SK-N-SH (cell line): ENCODE data around the gene RIPPLY3. TPM values are rescaled to one million over a fixed set of nuclear protein-coding genes. Genes with fewer than 3 reads are reported as not detected.

ENCODE experiments used
- CTCF ChIA-PET: fragments of 300-600, 350-600 bp; formaldehyde crosslinking; extraction: SDS; loops from one replicate; lab custom pipeline; 2021; lab: Yijun Ruan, JAX
- POLR2A ChIA-PET: fragments of 350-600 bp; sonication (Branson Sonifier 250); formaldehyde crosslinking; extraction: SDS; loops from one replicate; lab custom pipeline; 2020; ENCODE audit warnings: antibody characterized with exemption, inconsistent platforms; lab: Yijun Ruan, JAX
- DNase-seq: peaks from one replicate; pipeline ENCODE4 v3.0.0; 2012
- H2AFZ ChIP-seq: fragments of 200-600 bp; sonication (generic); 2 replicates; pipeline ENCODE4 v1.8.1; 2016; ENCODE audit warnings: antibody characterized with exemption, mild to moderate bottlenecking, low read depth
- H3F3A ChIP-seq: fragments of 200-600 bp; sonication (generic); replicated peaks from 2 replicates; pipeline ENCODE3; 2016; ENCODE audit warnings: antibody characterized with exemption, mild to moderate bottlenecking; ENCODE audit not compliant: insufficient read depth
- H3K27ac ChIP-seq, 2 experiments: fragments of 200-500 bp in 1 of 2; fragments of 200-600 bp in 1 of 2; sonication (Bioruptor generic) in 1 of 2; sonication (generic), shearing (Covaris generic) in 1 of 2; 2 replicates each; pipeline versions ENCODE4 v1.5.1 to v1.6.1; 2014 to 2016; ENCODE audit warnings: low read depth in 2 of 2, inconsistent platforms in 1 of 2, low read length in 1 of 2, mild to moderate bottlenecking in 1 of 2, mixed read lengths in 1 of 2
- H3K27me3 ChIP-seq: fragments of 200-600 bp; sonication (generic), shearing (Covaris generic); 2 replicates; pipeline ENCODE4 v1.6.1; 2016; ENCODE audit warnings: mixed run types; ENCODE audit not compliant: insufficient read depth
- H3K36me3 ChIP-seq, 2 experiments: fragments of 200-500 bp in 1 of 2; fragments of 200-600 bp in 1 of 2; sonication (Bioruptor generic) in 1 of 2; sonication (generic) in 1 of 2; replicated peaks in 1 of 2; 2 replicates each; pipeline versions ENCODE3 to v1.5.1; 2014 to 2016; ENCODE audit warnings: low read length in 1 of 2, mild to moderate bottlenecking in 1 of 2; ENCODE audit not compliant: insufficient read depth in 2 of 2, control insufficient read depth in 1 of 2
- H3K4me1 ChIP-seq, 2 experiments: fragments of 200-500 bp in 1 of 2; fragments of 200-600 bp in 1 of 2; sonication (Bioruptor generic) in 1 of 2; sonication (generic), shearing (Covaris generic) in 1 of 2; 2 replicates each; pipeline versions ENCODE4 v1.5.1 to v1.6.1; 2014 to 2016; ENCODE audit warnings: low read depth in 1 of 2, low read length in 1 of 2, mixed run types in 1 of 2; ENCODE audit not compliant: insufficient read depth in 2 of 2, control insufficient read depth in 1 of 2
- H3K4me2 ChIP-seq: fragments of 200-600 bp; sonication (generic), shearing (Covaris generic); 2 replicates; pipeline ENCODE4 v1.6.1; 2017; ENCODE audit warnings: mixed run types
- H3K4me3 ChIP-seq, 2 experiments: fragments of 200-500 bp in 1 of 2; fragments of 200-600 bp in 1 of 2; sonication (Bioruptor generic) in 1 of 2; sonication (generic), shearing (Covaris generic) in 1 of 2; 2 replicates each; pipeline versions ENCODE4 v1.5.1 to v1.8.1; 2014 to 2016; ENCODE audit warnings: low read depth in 2 of 2, inconsistent platforms in 1 of 2, low read length in 1 of 2, mild to moderate bottlenecking in 1 of 2, mixed read lengths in 1 of 2, moderate library complexity in 1 of 2
- H3K79me2 ChIP-seq: fragments of 200-600 bp; sonication (generic); 2 replicates; pipeline ENCODE4 v1.8.1; 2017; ENCODE audit warnings: mild to moderate bottlenecking; ENCODE audit not compliant: insufficient read depth
- H3K9ac ChIP-seq: fragments of 200-600 bp; sonication (generic); 2 replicates; pipeline ENCODE4 v1.6.1; 2017; ENCODE audit warnings: mixed run types
- H3K9me2 ChIP-seq: fragments of 200-600 bp; sonication (generic); 2 replicates; pipeline ENCODE4 v1.6.1; 2017; ENCODE audit warnings: mixed run types
- H3K9me3 ChIP-seq: fragments of 200-600 bp; sonication (generic); 2 replicates; pipeline ENCODE4 v1.6.1; 2017; ENCODE audit warnings: mixed run types, mild to moderate bottlenecking, moderate library complexity
- H4K20me1 ChIP-seq: fragments of 200-600 bp; sonication (generic); 2 replicates; pipeline ENCODE4 v1.6.1; 2017; ENCODE audit warnings: mild to moderate bottlenecking, mixed run types; ENCODE audit not compliant: insufficient read depth
- CHD2 ChIP-seq: fragments of 150-350 bp; IDR thresholded peaks from 2 replicates; pipeline ENCODE4 v1.6.1; 2018; ENCODE audit warnings: low read length; ENCODE audit not compliant: partially characterized antibody
- ELF1 ChIP-seq: IDR thresholded peaks from 2 replicates; pipeline ENCODE4 v1.4.0; 2012
- EP300 ChIP-seq, 2 experiments: IDR thresholded peaks; 2 replicates each; pipeline versions ENCODE4 v1.4.0 to v1.6.1; 2012; ENCODE audit warnings: borderline replicate concordance in 1 of 2, low read depth in 1 of 2, low read length in 1 of 2
- FOSL2 ChIP-seq: IDR thresholded peaks from 2 replicates; pipeline ENCODE4 v1.4.0; 2012; ENCODE audit warnings: low read depth, mild to moderate bottlenecking, moderate library complexity, borderline replicate concordance
- FOXJ3 ChIP-seq: sonication (generic); formaldehyde crosslinking; IDR thresholded peaks from 2 replicates; pipeline ENCODE4 v1.5.1; 2020; ENCODE audit warnings: mild to moderate bottlenecking, missing genetic modification reagents
- GABPA ChIP-seq: IDR thresholded peaks from 2 replicates; pipeline ENCODE4 v1.4.0; 2012; ENCODE audit warnings: low read depth, mild to moderate bottlenecking
- GATA2 ChIP-seq: sonication (generic); formaldehyde crosslinking; IDR thresholded peaks from 2 replicates; pipeline ENCODE4 v1.5.0; 2020; ENCODE audit warnings: mild to moderate bottlenecking, missing genetic modification reagents
- JUND ChIP-seq: IDR thresholded peaks from 2 replicates; pipeline ENCODE4 v1.4.0; 2012
- MEF2A ChIP-seq: IDR thresholded peaks from 2 replicates; pipeline ENCODE4 v1.4.0; 2012; ENCODE audit warnings: low read depth, borderline replicate concordance
- MXI1 ChIP-seq: IDR thresholded peaks from 2 replicates; pipeline ENCODE4 v1.6.1; 2012; ENCODE audit warnings: mild to moderate bottlenecking, low read depth, low read length, improper control_type of control experiment
- NFIC ChIP-seq: IDR thresholded peaks from 2 replicates; pipeline ENCODE4 v1.4.0; 2012; ENCODE audit warnings: borderline replicate concordance
- RAD21 ChIP-seq: IDR thresholded peaks from 2 replicates; pipeline ENCODE4 v1.6.1; 2012; ENCODE audit warnings: mild to moderate bottlenecking, low read length
- RFX5 ChIP-seq: IDR thresholded peaks from 2 replicates; pipeline ENCODE4 v1.6.1; 2012; ENCODE audit warnings: mild to moderate bottlenecking, improper control_type of control experiment, low read length
- SIN3A ChIP-seq: IDR thresholded peaks from 2 replicates; pipeline ENCODE4 v1.6.1; 2012; ENCODE audit warnings: low read depth, mild to moderate bottlenecking, low read length, moderate library complexity, borderline replicate concordance
- YY1 ChIP-seq: IDR thresholded peaks from 2 replicates; pipeline ENCODE4 v1.4.0; 2012; ENCODE audit warnings: low read depth, mild to moderate bottlenecking
- WGBS: methylation state at CpG from one replicate; pipeline ENCODE4 v1.1.6; 2017; ENCODE audit warnings: low lambda C conversion rate; 5-methylcytosine and 5-hydroxymethylcytosine counted together
- polyA plus RNA-seq, 3 experiments: library from polyadenylated mRNA; depleted of rRNA; stranded (reverse); fragments of >200 nt; gene quantifications; 2 replicates each; pipeline ENCODE4 v1.2.3, GENCODE V29; 2012
- TF ChIP-seq, protein P1 (sequence below): fragments of 150-350 bp; IDR thresholded peaks from 2 replicates; pipeline ENCODE4 v1.6.1; 2016; ENCODE audit warnings: mild to moderate bottlenecking, low read depth, low read length
- TF ChIP-seq, protein P2 (sequence below): fragments of 150-350 bp; IDR thresholded peaks from 2 replicates; pipeline ENCODE4 v1.6.1; 2017; ENCODE audit warnings: antibody characterized with exemption, low read length, low read depth, borderline replicate concordance
- TF ChIP-seq, protein P3 (sequence below): IDR thresholded peaks from 2 replicates; pipeline ENCODE4 v1.4.0; 2012; ENCODE audit warnings: low read depth, borderline replicate concordance

The RIPPLY3 gene
- polyA plus RNA-seq, 1 of the 3 experiments (the other 2 are of a cell fraction): 0.03 TPM

DNA sequence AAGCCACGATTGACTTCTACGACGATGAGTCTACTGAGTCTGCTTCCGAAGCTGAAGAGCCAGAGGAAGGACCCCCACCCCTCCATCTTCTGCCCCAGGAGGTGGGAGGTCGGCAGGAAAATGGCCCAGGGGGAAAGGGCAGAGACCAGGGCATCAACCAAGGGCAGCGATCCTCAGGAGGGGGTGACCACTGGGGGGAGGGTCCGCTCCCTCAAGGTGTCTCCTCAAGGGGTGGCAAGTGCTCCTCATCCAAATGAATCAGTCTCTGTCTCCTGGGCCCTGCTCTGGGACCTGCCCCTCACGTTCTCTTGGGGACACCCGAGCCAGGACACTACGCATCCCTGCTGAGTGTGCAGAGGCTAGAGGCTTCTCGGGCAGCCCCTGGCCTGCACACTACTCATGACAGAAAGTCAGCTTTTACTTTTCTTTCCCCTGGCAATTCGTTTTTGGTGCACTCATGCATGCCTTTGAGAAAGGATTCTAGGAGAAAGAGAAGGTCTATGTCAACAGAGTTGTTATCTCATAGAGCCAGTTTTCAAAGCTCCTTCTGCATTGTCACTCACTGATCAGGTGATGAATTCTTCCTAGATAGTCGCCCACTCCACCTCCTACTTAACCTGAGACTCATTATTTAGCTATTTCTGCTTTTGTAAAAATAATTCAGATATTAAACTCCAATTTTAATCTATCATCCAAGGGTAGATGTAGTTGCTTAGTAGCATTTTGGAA, 11.6 kb downstream of the RIPPLY3 start:
- Histone ChIP-seq H3K9me3 (no peaks in the 10 kb centered on the region), H3K9me2 (no peaks in the 10 kb centered on the region), H3K36me3 (no peaks in the 10 kb centered on the region), H3K4me2 (no peak overlapping the region), H3K27ac (no peak overlapping the region), H3K4me3 (no peak overlapping the region), H3K79me2 (no peaks in the 10 kb centered on the region), H3K4me1 (no peaks in the 10 kb centered on the region), H4K20me1 (no peaks in the 10 kb centered on the region), H3K9ac (no peak overlapping the region), H2AFZ (no peak overlapping the region), H3K27me3 (no peaks in the 10 kb centered on the region; the same call in 1 of the 2 replicates), H3F3A (no peaks in the 10 kb centered on the region)
- no peak for DNase-seq
- CTCF ChIA-PET: interaction anchor here (0.7 to 1.1 kb wide), 2 partner anchors 8 to 28 kb away, joined by 3 to 4 read pairs; no protein-coding TSS in a partner anchor
- TF ChIP-seq SIN3A: no peak
- no peak for TF ChIP-seq GABPA
- TF ChIP-seq ELF1: no peak
- TF ChIP-seq MEF2A: no peak
- TF ChIP-seq, protein P1, sequence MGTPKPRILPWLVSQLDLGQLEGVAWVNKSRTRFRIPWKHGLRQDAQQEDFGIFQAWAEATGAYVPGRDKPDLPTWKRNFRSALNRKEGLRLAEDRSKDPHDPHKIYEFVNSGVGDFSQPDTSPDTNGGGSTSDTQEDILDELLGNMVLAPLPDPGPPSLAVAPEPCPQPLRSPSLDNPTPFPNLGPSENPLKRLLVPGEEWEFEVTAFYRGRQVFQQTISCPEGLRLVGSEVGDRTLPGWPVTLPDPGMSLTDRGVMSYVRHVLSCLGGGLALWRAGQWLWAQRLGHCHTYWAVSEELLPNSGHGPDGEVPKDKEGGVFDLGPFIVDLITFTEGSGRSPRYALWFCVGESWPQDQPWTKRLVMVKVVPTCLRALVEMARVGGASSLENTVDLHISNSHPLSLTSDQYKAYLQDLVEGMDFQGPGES: no peak
- no peak for TF ChIP-seq RFX5
- no peak for TF ChIP-seq YY1
- TF ChIP-seq JUND: no peak
- no peak for TF ChIP-seq FOXJ3 (CRISPR knock-in tag)
- TF ChIP-seq RAD21: no peak
- TF ChIP-seq, protein P2, sequence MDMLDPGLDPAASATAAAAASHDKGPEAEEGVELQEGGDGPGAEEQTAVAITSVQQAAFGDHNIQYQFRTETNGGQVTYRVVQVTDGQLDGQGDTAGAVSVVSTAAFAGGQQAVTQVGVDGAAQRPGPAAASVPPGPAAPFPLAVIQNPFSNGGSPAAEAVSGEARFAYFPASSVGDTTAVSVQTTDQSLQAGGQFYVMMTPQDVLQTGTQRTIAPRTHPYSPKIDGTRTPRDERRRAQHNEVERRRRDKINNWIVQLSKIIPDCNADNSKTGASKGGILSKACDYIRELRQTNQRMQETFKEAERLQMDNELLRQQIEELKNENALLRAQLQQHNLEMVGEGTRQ: no peak
- no peak for TF ChIP-seq GATA2
- TF ChIP-seq, protein P3, sequence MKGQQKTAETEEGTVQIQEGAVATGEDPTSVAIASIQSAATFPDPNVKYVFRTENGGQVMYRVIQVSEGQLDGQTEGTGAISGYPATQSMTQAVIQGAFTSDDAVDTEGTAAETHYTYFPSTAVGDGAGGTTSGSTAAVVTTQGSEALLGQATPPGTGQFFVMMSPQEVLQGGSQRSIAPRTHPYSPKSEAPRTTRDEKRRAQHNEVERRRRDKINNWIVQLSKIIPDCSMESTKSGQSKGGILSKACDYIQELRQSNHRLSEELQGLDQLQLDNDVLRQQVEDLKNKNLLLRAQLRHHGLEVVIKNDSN: no peak
- TF ChIP-seq CHD2: no peak
- TF ChIP-seq NFIC: no peak
- no peak for TF ChIP-seq MXI1
- no peak for TF ChIP-seq FOSL2
- TF ChIP-seq EP300 (IDR thresholded peaks at IDR 0.05; ENCODE audit: borderline replicate concordance in 1 of 2, low read depth in 1 of 2, low read length in 1 of 2): no peak
- 76% methylated on average over 12 of the region's 13 CpGs for WGBS
- POLR2A ChIA-PET: no interaction called here
